ENCODE data around the gene ARHGAP23. TPM values are rescaled to one million over a fixed set of nuclear protein-coding genes. Genes with fewer than 3 reads are reported as not detected.

The ARHGAP23 gene
- total and polyA plus RNA-seq, 2 experiments from 2014 or later, result 21.4 to 150 TPM

DNA sequence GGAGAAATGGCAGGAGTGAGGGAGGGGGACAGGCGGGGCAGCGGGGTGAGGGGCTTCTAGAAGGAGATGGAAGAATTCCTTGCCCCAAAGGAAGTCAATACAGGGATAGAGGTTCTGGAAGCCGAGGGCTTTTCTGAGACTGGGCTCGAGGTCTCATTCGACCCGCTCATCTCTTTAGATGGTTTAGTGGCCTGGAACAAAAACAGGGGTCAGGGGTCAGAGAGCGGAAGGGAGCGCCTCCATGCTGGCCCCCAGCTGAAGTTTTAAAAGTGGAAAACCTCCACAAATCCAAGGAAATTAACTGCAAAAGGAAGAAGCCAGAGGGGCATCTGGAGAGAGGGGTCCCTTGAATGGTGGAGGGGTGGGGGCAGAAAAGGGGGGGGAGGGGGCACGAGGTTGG lies 105.0 kb downstream of the ARHGAP23 start:
- Mint-ChIP-seq H3K27me3 (ENCODE audit: insufficient read depth, low read depth, poor library complexity) (peaks cover 37% of the 10 kb centered on the region), H3K4me3 (no peak overlapping the region), H3K9me3 (no peaks in the 10 kb centered on the region; the same call in 2 of the 3 replicates), H3K27ac (no peak overlapping the region), H3K4me1 (peaks cover 44% of the 10 kb centered on the region), H3K36me3 (ENCODE audit: low read depth) (no peaks in the 10 kb centered on the region)
- H4K20me1 ChIP-seq (replicated peaks; ENCODE audit: insufficient read depth), result no peaks in the 10 kb centered on the region; the same call in 1 of the 2 replicates
- H3K4me3 ChIP-seq, result no peak overlapping the region
- H3K27ac ChIP-seq (ENCODE audit: low read depth), result no peak overlapping the region
- no peak for DNase-seq (ENCODE audit: low spot score)
- TF ChIP-seq EZH2phosphoT487 (IDR thresholded peaks at IDR 0.05; ENCODE audit: unreplicated experiment) (no peak), ZNF114 (CRISPR knock-in tag; IDR thresholded peaks at IDR 0.05) (no peak), ZNF331 (CRISPR knock-in tag; IDR thresholded peaks at IDR 0.05; ENCODE audit: low read depth) (no peak), EZH2 (IDR thresholded peaks at IDR 0.05; ENCODE audit: low read depth, unreplicated experiment) (no peak), JUNB (IDR thresholded peaks at IDR 0.05; ENCODE audit: unreplicated experiment) (no peak), STAT1 (IDR thresholded peaks at IDR 0.05; ENCODE audit: unreplicated experiment) (no peak), NANOG (IDR thresholded peaks at IDR 0.05; ENCODE audit: borderline replicate concordance) (no peak), CREB1 (CRISPR knock-in tag; IDR thresholded peaks at IDR 0.05; ENCODE audit: low read depth) (no peak), POLR2AphosphoS5 (IDR thresholded peaks at IDR 0.05; ENCODE audit: low read depth) (no peak)
- TF ChIP-seq, protein P1, sequence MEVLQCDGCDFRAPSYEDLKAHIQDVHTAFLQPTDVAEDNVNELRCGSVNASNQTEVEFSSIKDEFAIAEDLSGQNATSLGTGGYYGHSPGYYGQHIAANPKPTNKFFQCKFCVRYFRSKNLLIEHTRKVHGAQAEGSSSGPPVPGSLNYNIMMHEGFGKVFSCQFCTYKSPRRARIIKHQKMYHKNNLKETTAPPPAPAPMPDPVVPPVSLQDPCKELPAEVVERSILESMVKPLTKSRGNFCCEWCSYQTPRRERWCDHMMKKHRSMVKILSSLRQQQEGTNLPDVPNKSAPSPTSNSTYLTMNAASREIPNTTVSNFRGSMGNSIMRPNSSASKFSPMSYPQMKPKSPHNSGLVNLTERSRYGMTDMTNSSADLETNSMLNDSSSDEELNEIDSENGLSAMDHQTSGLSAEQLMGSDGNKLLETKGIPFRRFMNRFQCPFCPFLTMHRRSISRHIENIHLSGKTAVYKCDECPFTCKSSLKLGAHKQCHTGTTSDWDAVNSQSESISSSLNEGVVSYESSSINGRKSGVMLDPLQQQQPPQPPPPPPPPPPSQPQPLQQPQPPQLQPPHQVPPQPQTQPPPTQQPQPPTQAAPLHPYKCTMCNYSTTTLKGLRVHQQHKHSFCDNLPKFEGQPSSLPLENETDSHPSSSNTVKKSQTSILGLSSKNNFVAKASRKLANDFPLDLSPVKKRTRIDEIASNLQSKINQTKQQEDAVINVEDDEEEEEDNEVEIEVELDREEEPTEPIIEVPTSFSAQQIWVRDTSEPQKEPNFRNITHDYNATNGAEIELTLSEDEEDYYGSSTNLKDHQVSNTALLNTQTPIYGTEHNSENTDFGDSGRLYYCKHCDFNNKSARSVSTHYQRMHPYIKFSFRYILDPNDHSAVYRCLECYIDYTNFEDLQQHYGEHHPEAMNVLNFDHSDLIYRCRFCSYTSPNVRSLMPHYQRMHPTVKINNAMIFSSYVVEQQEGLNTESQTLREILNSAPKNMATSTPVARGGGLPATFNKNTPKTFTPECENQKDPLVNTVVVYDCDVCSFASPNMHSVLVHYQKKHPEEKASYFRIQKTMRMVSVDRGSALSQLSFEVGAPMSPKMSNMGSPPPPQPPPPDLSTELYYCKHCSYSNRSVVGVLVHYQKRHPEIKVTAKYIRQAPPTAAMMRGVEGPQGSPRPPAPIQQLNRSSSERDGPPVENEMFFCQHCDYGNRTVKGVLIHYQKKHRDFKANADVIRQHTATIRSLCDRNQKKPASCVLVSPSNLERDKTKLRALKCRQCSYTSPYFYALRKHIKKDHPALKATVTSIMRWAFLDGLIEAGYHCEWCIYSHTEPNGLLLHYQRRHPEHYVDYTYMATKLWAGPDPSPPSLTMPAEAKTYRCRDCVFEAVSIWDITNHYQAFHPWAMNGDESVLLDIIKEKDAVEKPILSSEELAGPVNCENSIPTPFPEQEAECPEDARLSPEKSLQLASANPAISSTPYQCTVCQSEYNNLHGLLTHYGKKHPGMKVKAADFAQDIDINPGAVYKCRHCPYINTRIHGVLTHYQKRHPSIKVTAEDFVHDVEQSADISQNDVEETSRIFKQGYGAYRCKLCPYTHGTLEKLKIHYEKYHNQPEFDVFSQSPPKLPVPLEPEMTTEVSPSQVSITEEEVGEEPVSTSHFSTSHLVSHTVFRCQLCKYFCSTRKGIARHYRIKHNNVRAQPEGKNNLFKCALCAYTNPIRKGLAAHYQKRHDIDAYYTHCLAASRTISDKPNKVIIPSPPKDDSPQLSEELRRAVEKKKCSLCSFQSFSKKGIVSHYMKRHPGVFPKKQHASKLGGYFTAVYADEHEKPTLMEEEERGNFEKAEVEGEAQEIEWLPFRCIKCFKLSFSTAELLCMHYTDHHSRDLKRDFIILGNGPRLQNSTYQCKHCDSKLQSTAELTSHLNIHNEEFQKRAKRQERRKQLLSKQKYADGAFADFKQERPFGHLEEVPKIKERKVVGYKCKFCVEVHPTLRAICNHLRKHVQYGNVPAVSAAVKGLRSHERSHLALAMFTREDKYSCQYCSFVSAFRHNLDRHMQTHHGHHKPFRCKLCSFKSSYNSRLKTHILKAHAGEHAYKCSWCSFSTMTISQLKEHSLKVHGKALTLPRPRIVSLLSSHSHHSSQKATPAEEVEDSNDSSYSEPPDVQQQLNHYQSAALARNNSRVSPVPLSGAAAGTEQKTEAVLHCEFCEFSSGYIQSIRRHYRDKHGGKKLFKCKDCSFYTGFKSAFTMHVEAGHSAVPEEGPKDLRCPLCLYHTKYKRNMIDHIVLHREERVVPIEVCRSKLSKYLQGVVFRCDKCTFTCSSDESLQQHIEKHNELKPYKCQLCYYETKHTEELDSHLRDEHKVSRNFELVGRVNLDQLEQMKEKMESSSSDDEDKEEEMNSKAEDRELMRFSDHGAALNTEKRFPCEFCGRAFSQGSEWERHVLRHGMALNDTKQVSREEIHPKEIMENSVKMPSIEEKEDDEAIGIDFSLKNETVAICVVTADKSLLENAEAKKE (CRISPR knock-in tag; IDR thresholded peaks at IDR 0.05), result no peak
- TF ChIP-seq, protein P2, sequence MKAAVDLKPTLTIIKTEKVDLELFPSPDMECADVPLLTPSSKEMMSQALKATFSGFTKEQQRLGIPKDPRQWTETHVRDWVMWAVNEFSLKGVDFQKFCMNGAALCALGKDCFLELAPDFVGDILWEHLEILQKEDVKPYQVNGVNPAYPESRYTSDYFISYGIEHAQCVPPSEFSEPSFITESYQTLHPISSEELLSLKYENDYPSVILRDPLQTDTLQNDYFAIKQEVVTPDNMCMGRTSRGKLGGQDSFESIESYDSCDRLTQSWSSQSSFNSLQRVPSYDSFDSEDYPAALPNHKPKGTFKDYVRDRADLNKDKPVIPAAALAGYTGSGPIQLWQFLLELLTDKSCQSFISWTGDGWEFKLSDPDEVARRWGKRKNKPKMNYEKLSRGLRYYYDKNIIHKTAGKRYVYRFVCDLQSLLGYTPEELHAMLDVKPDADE (IDR thresholded peaks at IDR 0.05), result no peak
- TF ChIP-seq, protein P3, sequence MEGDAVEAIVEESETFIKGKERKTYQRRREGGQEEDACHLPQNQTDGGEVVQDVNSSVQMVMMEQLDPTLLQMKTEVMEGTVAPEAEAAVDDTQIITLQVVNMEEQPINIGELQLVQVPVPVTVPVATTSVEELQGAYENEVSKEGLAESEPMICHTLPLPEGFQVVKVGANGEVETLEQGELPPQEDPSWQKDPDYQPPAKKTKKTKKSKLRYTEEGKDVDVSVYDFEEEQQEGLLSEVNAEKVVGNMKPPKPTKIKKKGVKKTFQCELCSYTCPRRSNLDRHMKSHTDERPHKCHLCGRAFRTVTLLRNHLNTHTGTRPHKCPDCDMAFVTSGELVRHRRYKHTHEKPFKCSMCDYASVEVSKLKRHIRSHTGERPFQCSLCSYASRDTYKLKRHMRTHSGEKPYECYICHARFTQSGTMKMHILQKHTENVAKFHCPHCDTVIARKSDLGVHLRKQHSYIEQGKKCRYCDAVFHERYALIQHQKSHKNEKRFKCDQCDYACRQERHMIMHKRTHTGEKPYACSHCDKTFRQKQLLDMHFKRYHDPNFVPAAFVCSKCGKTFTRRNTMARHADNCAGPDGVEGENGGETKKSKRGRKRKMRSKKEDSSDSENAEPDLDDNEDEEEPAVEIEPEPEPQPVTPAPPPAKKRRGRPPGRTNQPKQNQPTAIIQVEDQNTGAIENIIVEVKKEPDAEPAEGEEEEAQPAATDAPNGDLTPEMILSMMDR (conservative IDR thresholded peaks at IDR 0.05; ENCODE audit: low read depth in 2 of 2), result no peak
- TF ChIP-seq, protein P4, sequence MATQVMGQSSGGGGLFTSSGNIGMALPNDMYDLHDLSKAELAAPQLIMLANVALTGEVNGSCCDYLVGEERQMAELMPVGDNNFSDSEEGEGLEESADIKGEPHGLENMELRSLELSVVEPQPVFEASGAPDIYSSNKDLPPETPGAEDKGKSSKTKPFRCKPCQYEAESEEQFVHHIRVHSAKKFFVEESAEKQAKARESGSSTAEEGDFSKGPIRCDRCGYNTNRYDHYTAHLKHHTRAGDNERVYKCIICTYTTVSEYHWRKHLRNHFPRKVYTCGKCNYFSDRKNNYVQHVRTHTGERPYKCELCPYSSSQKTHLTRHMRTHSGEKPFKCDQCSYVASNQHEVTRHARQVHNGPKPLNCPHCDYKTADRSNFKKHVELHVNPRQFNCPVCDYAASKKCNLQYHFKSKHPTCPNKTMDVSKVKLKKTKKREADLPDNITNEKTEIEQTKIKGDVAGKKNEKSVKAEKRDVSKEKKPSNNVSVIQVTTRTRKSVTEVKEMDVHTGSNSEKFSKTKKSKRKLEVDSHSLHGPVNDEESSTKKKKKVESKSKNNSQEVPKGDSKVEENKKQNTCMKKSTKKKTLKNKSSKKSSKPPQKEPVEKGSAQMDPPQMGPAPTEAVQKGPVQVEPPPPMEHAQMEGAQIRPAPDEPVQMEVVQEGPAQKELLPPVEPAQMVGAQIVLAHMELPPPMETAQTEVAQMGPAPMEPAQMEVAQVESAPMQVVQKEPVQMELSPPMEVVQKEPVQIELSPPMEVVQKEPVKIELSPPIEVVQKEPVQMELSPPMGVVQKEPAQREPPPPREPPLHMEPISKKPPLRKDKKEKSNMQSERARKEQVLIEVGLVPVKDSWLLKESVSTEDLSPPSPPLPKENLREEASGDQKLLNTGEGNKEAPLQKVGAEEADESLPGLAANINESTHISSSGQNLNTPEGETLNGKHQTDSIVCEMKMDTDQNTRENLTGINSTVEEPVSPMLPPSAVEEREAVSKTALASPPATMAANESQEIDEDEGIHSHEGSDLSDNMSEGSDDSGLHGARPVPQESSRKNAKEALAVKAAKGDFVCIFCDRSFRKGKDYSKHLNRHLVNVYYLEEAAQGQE (IDR thresholded peaks at IDR 0.05; ENCODE audit: unreplicated experiment), result no peak
- H3K4me2 ChIP-seq, result no peak overlapping the region
- no peak overlapping the region for H2AFZ ChIP-seq
- H3F3A ChIP-seq (replicated peaks; ENCODE audit: low read depth), result 0 out of 2 replicates have a peak, but pooled peaks cover 7% of the 10 kb centered on the region
- H3K27me3 ChIP-seq (ENCODE audit: insufficient read depth), result no peaks in the 10 kb centered on the region
- peak; percentile 15; the same call in 2 of the 3 replicates for ATAC-seq
- H3K4me1 ChIP-seq (ENCODE audit: insufficient read depth), result peaks cover 27% of the 10 kb centered on the region
- no peaks in the 10 kb centered on the region for H3K36me3 ChIP-seq (ENCODE audit: insufficient read depth)
- no peaks in the 10 kb centered on the region for H3K9me2 ChIP-seq (ENCODE audit: insufficient read depth)
- no peaks in the 10 kb centered on the region for H3K79me2 ChIP-seq (replicated peaks; ENCODE audit: insufficient read depth)

Data from GM23338 (cell line).